CD1c-positive myeloid dendritic cell (primary cell): ENCODE data around the gene SPO11.

Experiments
- DNase-seq: peaks from one replicate; pipeline ENCODE4 v3.0.0-alpha.2; 2016; ENCODE audit errors: extremely low spot score

The SPO11 gene

GRCh38 chr20:57375652-57376230, 46.1 kb downstream of the SPO11 start:
- DNase-seq, result no peak

- no peak for DNase-seq
Measured at GRCh38 chr20:57377350-57377749, 47.7 kb downstream of the SPO11 start.

- no peak for DNase-seq
Measured at GRCh38 chr20:57378107-57378506, 48.5 kb downstream of the SPO11 start.

GRCh38 chr20:57378646-57379262, 49.2 kb downstream of the SPO11 start:
- no peak for DNase-seq

- DNase-seq, result no peak
Measured at GRCh38 chr20:57379263-57379647, 49.7 kb downstream of the SPO11 start.

GRCh38 chr20:57380081-57380750, 50.6 kb downstream of the SPO11 start:
- no peak for DNase-seq

- DNase-seq, result peak; percentile 86
Measured at GRCh38 chr20:57381596-57382503, 52.2 kb downstream of the SPO11 start.

- DNase-seq, result no peak
Measured at GRCh38 chr20:57382516-57382915, 52.9 kb downstream of the SPO11 start.

- no peak for DNase-seq
Measured at GRCh38 chr20:57383447-57384347, 54.1 kb downstream of the SPO11 start.

- no peak for DNase-seq
Measured at GRCh38 chr20:57384486-57384885, 54.9 kb downstream of the SPO11 start.

- no peak for DNase-seq
Measured at GRCh38 chr20:57384953-57385761, 55.6 kb downstream of the SPO11 start.

GRCh38 chr20:57385940-57386339, 56.3 kb downstream of the SPO11 start:
- no peak for DNase-seq

- no peak for DNase-seq
Measured at GRCh38 chr20:57386762-57387161, 57.2 kb downstream of the SPO11 start.

GRCh38 chr20:57387463-57387862, 57.9 kb downstream of the SPO11 start:
- no peak for DNase-seq

GRCh38 chr20:57387945-57388371, 58.4 kb downstream of the SPO11 start:
- DNase-seq, result no peak

GRCh38 chr20:57388953-57389694, 59.5 kb downstream of the SPO11 start:
- peak; percentile 70 for DNase-seq

GRCh38 chr20:57389695-57390603, 60.3 kb downstream of the SPO11 start:
- peak; percentile 33 for DNase-seq

- DNase-seq, result peak; percentile 86
Measured at GRCh38 chr20:57390604-57391438, 61.2 kb downstream of the SPO11 start, which contains the start of gene RBM38. Gene RBM38 (plus strand): TSS chr20:57391396. CDS start chr20:57391582, 186 bp downstream.
